K562 (cell line): ENCODE results near the gene LRRC27. TPM values are rescaled to one million over a fixed set of nuclear protein-coding genes. Genes with fewer than 3 reads are reported as not detected.

Source experiments
- BCL6 ChIP-seq: fragments of 250-450 bp; sonication (Bioruptor Pico); IDR thresholded peaks from 2 replicates; pipeline ENCODE4 v1.4.0; 2020
- CHD2 ChIP-seq: IDR thresholded peaks from 2 replicates; pipeline ENCODE4 v1.6.1; 2011; ENCODE audit warnings: low read depth, low read length
- ILK ChIP-seq: fragments of 450-650 bp; IDR thresholded peaks from 2 replicates; pipeline ENCODE4 v1.6.1; 2016; ENCODE audit warnings: missing genetic modification characterization, low read depth, mild to moderate bottlenecking, missing compliant biosample characterization, moderate library complexity, borderline replicate concordance
- KDM2B ChIP-seq: fragments of 250-450 bp; sonication (Bioruptor Pico); IDR thresholded peaks from 2 replicates; pipeline ENCODE4 v1.8.0; 2021; ENCODE audit warnings: mild to moderate bottlenecking, moderate library complexity
- LCOR ChIP-seq: sonication (generic); formaldehyde crosslinking; IDR thresholded peaks from 2 replicates; pipeline ENCODE4 v1.8.0; 2022; ENCODE audit warnings: mild to moderate bottlenecking, missing genetic modification reagents
- NR2C1 ChIP-seq, 2 experiments: fragments of 450-650 bp; IDR thresholded peaks; 2 replicates each; pipeline ENCODE4 v1.6.1; 2017; ENCODE audit warnings: mild to moderate bottlenecking in 2 of 2, antibody characterized with exemption in 1 of 2, inconsistent platforms in 1 of 2, missing compliant biosample characterization in 1 of 2, missing genetic modification characterization in 1 of 2
- NR2F6 ChIP-seq: fragments of 450-650 bp; formaldehyde crosslinking; IDR thresholded peaks from 2 replicates; pipeline ENCODE4 v1.4.0; 2020; ENCODE audit warnings: mild to moderate bottlenecking
- PCBP2 ChIP-seq: fragments of 200-400 bp; formaldehyde crosslinking; IDR thresholded peaks from 2 replicates; pipeline ENCODE4 v1.6.1; 2018; ENCODE audit warnings: low read length, low read depth, mild to moderate bottlenecking, moderate library complexity; ENCODE audit not compliant: poor library complexity, severe bottlenecking
- SMAD3 ChIP-seq: fragments of 450-650 bp; formaldehyde crosslinking; conservative IDR thresholded peaks from 2 replicates; pipeline ENCODE4 v1.4.0; 2020; ENCODE audit warnings: mild to moderate bottlenecking
- SMARCA4 ChIP-seq: fragments of 450-650 bp; IDR thresholded peaks from 2 replicates; pipeline ENCODE4 v1.6.1; 2016
- SNIP1 ChIP-seq: fragments of 450-650 bp; IDR thresholded peaks from 2 replicates; pipeline ENCODE4 v1.7.1; 2017; ENCODE audit warnings: low read depth, mild to moderate bottlenecking
- STAG1 ChIP-seq: sonication (generic); formaldehyde crosslinking; IDR thresholded peaks from 2 replicates; pipeline ENCODE4 v1.5.0; 2020; ENCODE audit warnings: missing genetic modification reagents, borderline replicate concordance
- TARDBP ChIP-seq: fragments of 450-650 bp; IDR thresholded peaks from 2 replicates; pipeline ENCODE4 v1.6.1; 2016
- TBP ChIP-seq: optimal IDR thresholded peaks from 2 replicates; pipeline ENCODE3; 2011; ENCODE audit warnings: low read depth, low read length, improper control_type of control experiment
- ZNF224 ChIP-seq: sonication (generic); formaldehyde crosslinking; IDR thresholded peaks from 2 replicates; pipeline ENCODE4 v1.8.0; 2022; ENCODE audit warnings: mild to moderate bottlenecking, missing genetic modification reagents
- ZNF239 ChIP-seq: fragments of 250-450 bp; sonication (Bioruptor Pico); IDR thresholded peaks from 2 replicates; pipeline ENCODE4 v1.4.0; 2020; ENCODE audit warnings: mild to moderate bottlenecking
- ZNF24 ChIP-seq: fragments of 450-650 bp; IDR thresholded peaks from 2 replicates; pipeline ENCODE4 v1.6.1; 2016
- ZNF316 ChIP-seq: fragments of 450-650 bp; IDR thresholded peaks from 2 replicates; pipeline ENCODE4 v1.6.1; 2016
- ZNF76 ChIP-seq: fragments of 250-450 bp; sonication (Bioruptor Pico); IDR thresholded peaks from 2 replicates; pipeline ENCODE4 v1.4.0; 2020; ENCODE audit warnings: mild to moderate bottlenecking, moderate library complexity, borderline replicate concordance
- ZSCAN29 ChIP-seq: fragments of 450-650 bp; IDR thresholded peaks from 2 replicates; pipeline ENCODE4 v1.6.1; 2017
- polyA plus RNA-seq, 8 experiments: library from polyadenylated mRNA; depleted of rRNA in 4 of 8; stranded (reverse) in 5 of 8; unstranded in 3 of 8; fragments of >200 nt; fragmentation: Nextera tagmentation in 2 of 8; fragmentation: Illumina TruSeq in 1 of 8; extraction: Ambion mirVana in 2 of 8; extraction: Trizol in 1 of 8; gene quantifications; 2 replicates each; pipeline versions ENCODE4 v1.2.1 to v1.2.3, GENCODE V29; 2011 to 2014; ENCODE audit warnings: inconsistent platforms in 1 of 8, missing spikeins in 1 of 8
- total RNA-seq, 7 experiments: library from RNA; depleted of rRNA in 6 of 7; stranded (reverse); fragments of >200 nt in 6 of 7; fragmentation: Illumina TruSeq in 2 of 7; extraction: Trizol in 2 of 7; gene quantifications; 2 replicates each; pipeline versions ENCODE4 v1.2.1 to v1.2.3, GENCODE V29; 2011 to 2021; ENCODE audit warnings: low replicate concordance in 1 of 7
- TF ChIP-seq, protein P1 (sequence below): sonication (generic); formaldehyde crosslinking; IDR thresholded peaks from 2 replicates; pipeline ENCODE4 v1.8.1; 2022; ENCODE audit warnings: missing genetic modification reagents
- TF ChIP-seq, protein P2 (sequence below): IDR thresholded peaks from 3 replicates; pipeline ENCODE4 v1.6.1; 2011; ENCODE audit warnings: borderline replicate concordance, mild to moderate bottlenecking; ENCODE audit not compliant: insufficient read length, insufficient read depth
- TF ChIP-seq, protein P3 (sequence below), 2 experiments: fragments of 150-350 bp in 1 of 2; IDR thresholded peaks; 2 replicates each; pipeline ENCODE4 v1.6.1; 2012 to 2016; ENCODE audit warnings: low read depth in 2 of 2, low read length in 2 of 2, mild to moderate bottlenecking in 1 of 2, moderate library complexity in 1 of 2
- TF ChIP-seq, protein P4 (sequence below): fragments of 250-450 bp; sonication (Bioruptor Pico); IDR thresholded peaks from 2 replicates; pipeline ENCODE4 v1.6.1; 2021; ENCODE audit warnings: mild to moderate bottlenecking

LRRC27 gene
- total and polyA plus RNA-seq, 9 of the 15 experiments (the other 6 are each of a cell fraction or from before 2014, with no cell fraction given), result 0.10 to 2.7 (median 1.4) TPM

DNA sequence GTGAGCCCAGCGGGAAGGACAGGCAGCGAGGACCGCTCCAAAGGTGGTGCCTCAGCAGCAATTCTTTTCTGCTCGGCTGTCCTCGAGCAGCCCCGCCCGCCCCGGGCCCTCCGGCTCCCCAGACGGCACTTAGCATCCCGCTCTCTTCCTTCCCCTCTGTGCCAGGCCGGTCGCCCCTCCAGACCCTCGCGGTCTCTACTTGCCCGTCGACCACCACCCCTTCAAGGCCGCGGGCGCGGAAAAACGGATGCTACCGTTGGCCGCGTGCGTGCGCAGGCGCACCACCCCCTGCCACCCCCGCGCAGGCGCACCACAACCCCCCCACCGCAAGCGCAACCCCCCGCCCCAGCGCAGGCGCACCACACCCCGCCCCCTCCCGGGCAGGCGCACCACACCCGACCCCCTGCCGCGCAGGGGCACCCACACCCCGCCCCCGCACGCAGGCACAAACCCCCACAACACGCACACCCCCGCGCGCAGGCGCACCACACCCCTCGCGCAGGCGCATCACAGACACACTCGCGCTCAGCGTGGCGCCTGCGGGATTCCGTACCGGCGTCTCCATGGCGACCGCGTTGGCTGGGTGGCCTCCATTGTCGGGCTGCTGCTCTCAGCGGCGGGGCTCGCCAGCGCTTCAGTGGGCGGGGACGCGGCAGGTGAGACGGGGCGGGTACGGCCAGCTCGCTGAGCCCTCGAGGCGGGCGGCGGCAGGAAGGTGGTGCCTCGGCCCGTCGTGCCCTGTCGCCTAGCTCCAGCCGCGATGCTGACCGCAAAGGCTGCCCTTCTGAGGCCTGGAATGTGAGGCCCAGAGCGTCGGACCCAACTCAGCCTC lies at the start of gene LRRC27 (continued):
- TF ChIP-seq LCOR (CRISPR knock-in tag) (no peak; the same call in 1 of the 2 replicates), CHD2 (no peak; the same call in 1 of the 2 replicates), SNIP1 (no peak), SMAD3 (CRISPR knock-in tag) (no peak), PCBP2 (no peak), ZSCAN29 (no peak), BCL6 (CRISPR knock-in tag) (no peak), ZNF239 (CRISPR knock-in tag) (no peak), TARDBP (no peak), ZNF224 (CRISPR knock-in tag) (no peak), TBP (no peak), SMARCA4 (no peak), STAG1 (CRISPR knock-in tag) (no peak), ZNF24 (no peak), ILK (tag) (no peak), ZNF76 (CRISPR knock-in tag) (no peak), NR2C1 (IDR thresholded peaks at IDR 0.05) (no peak), NR2C1 (tag; IDR thresholded peaks at IDR 0.05) (no peak), ZNF316 (no peak), NR2F6 (CRISPR knock-in tag) (no peak), KDM2B (CRISPR knock-in tag) (no peak)
- TF ChIP-seq, protein P1, sequence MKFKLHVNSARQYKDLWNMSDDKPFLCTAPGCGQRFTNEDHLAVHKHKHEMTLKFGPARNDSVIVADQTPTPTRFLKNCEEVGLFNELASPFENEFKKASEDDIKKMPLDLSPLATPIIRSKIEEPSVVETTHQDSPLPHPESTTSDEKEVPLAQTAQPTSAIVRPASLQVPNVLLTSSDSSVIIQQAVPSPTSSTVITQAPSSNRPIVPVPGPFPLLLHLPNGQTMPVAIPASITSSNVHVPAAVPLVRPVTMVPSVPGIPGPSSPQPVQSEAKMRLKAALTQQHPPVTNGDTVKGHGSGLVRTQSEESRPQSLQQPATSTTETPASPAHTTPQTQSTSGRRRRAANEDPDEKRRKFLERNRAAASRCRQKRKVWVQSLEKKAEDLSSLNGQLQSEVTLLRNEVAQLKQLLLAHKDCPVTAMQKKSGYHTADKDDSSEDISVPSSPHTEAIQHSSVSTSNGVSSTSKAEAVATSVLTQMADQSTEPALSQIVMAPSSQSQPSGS (CRISPR knock-in tag), result no peak
- TF ChIP-seq, protein P2, sequence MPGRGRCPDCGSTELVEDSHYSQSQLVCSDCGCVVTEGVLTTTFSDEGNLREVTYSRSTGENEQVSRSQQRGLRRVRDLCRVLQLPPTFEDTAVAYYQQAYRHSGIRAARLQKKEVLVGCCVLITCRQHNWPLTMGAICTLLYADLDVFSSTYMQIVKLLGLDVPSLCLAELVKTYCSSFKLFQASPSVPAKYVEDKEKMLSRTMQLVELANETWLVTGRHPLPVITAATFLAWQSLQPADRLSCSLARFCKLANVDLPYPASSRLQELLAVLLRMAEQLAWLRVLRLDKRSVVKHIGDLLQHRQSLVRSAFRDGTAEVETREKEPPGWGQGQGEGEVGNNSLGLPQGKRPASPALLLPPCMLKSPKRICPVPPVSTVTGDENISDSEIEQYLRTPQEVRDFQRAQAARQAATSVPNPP, result no peak
- TF ChIP-seq, protein P3, sequence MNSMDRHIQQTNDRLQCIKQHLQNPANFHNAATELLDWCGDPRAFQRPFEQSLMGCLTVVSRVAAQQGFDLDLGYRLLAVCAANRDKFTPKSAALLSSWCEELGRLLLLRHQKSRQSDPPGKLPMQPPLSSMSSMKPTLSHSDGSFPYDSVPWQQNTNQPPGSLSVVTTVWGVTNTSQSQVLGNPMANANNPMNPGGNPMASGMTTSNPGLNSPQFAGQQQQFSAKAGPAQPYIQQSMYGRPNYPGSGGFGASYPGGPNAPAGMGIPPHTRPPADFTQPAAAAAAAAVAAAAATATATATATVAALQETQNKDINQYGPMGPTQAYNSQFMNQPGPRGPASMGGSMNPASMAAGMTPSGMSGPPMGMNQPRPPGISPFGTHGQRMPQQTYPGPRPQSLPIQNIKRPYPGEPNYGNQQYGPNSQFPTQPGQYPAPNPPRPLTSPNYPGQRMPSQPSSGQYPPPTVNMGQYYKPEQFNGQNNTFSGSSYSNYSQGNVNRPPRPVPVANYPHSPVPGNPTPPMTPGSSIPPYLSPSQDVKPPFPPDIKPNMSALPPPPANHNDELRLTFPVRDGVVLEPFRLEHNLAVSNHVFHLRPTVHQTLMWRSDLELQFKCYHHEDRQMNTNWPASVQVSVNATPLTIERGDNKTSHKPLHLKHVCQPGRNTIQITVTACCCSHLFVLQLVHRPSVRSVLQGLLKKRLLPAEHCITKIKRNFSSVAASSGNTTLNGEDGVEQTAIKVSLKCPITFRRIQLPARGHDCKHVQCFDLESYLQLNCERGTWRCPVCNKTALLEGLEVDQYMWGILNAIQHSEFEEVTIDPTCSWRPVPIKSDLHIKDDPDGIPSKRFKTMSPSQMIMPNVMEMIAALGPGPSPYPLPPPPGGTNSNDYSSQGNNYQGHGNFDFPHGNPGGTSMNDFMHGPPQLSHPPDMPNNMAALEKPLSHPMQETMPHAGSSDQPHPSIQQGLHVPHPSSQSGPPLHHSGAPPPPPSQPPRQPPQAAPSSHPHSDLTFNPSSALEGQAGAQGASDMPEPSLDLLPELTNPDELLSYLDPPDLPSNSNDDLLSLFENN (IDR thresholded peaks at IDR 0.05; ENCODE audit: low read depth in 2 of 2, low read length in 2 of 2), result no peak
- TF ChIP-seq, protein P4, sequence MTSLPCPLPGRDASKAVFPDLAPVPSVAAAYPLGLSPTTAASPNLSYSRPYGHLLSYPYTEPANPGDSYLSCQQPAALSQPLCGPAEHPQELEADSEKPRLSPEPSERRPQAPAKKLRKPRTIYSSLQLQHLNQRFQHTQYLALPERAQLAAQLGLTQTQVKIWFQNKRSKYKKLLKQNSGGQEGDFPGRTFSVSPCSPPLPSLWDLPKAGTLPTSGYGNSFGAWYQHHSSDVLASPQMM, result no peak
